HuH-7 (cell line): ENCODE results near the gene KCNJ12.
"Not testable (repeated sequence)": the region's sequence is repeated elsewhere in the genome, so short reads cannot be mapped to it uniquely, and the experiment has no call there.

Experiments used
- DNase-seq: peaks from one replicate; pipeline ENCODE4 v3.0.0; 2011; ENCODE audit warnings: low spot score

The KCNJ12 gene

DNA sequence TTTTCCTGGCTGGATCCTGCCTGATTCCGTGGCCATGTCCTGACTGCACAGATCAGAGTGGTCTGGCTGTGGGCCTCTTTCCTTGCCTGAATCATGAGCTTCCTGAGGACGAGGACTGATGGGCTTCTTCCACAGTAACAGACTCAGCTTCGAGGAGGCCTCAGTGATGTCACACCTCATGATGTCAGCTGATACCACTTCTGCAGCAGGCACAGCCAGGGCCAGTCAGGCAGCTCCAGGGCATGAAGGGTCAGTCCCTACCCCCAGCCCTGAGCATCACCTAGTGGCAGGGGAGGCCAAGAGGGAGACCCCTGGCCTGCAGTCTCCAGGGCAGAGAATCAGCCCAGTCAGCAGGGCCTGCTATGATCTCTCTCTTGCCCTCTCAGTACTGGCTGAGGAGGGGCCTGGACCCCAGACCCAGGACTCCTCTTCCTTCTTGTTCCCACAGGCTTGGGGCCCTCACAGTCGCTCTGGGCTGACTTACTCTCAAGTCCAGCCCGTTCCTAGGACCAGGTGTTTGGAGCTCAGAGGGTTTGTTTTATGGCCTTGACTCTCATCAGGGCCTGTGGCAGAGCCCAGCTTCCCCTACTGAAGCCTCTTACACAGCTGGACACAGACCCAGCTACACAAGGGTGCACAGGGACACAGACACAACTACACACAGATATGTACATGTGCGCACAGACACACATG lies 26.7 kb upstream of the KCNJ12 start:
- not testable (repeated sequence) for DNase-seq

DNA sequence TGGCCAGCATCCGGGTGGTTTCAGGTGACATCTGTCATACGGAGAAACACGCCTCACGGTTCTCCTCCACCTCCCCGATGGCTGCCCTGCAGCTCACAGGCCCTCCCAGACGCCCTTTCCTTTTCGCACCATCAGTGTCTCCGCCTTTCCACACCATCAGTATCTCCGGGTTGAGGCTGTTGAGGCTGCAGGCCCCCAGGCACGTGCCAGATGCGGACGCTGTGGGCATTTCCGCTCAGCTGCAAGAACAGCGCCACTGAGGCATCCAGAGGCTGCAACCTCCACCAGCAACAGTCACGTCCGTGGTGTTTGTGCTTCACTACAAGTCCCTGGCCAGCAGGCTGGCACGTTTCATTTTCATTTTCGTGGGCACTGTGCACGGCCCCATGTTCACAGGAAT lies 25.7 kb upstream of the KCNJ12 start:
- DNase-seq, result not testable (repeated sequence)

DNA sequence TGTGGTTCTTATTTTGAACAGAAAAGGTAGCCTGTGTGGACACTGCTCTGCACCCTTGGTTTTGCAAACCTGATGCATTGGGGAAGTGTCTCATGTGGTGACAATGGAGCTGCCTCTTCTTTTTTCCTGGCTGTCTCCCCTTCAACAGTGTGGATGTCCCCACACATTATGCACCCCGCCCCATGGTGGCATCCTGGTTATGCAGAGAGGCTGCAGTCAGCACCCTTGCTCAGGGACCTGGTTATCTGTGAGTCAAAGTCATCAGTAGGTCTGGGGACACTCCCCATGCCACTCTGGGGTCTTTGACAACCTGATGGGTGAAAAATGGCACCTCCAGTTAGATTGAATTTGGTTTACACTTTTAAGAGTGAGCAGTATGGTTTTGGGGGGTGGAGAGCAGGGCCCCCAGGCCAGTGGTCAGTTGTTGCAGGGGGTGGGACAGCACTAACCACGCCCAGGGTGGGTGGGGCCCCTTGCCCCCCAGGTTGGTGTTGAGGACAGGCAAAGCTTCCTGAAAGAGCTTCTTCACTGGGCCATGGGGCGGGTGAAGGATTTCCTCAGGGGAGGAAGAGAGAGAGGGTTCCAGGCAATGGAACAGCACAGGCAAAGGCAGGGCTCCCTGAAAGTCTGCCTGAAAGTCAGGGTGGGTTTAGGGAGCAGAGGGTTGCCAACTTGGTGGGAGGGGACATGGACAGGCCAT lies 24.6 kb upstream of the KCNJ12 start:
- DNase-seq, result no peak

DNA sequence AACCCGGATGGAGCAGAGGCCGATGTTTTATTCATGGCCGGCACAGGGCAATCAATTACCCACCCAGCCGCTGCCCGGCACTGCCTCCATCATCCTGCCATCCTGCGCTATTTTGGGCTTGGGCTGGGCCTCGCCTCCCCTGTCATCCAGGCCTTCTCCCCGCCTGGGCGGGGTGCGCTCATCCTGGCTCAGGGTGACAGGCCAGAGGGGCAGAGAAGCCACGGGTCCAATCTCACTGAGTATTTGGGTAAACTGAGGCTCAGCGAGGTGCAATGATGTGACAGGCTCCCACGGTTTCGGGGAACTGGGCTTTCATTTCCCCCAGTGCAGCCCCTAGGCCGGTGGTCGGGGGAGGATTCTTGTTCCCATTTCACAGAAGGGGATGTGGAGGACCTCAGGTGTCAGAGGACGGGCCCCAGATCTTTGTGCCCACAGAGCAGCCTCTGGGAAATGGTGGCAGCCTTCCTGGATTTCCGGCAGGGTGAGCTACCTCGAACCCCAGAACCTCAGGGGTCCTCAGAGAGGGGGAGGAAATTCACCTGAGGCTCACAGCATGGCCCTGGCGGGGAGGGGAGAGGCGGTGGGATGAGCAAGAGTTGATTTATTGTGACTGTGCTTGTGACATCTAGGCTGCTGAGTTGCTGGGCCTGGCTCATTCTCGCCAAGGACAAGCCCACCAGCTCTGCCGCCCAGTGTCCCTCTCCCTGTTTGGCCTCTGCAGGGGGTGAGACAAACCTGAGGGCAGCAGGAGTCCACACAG lies 23.8 kb upstream of the KCNJ12 start:
- DNase-seq, result no peak

DNA sequence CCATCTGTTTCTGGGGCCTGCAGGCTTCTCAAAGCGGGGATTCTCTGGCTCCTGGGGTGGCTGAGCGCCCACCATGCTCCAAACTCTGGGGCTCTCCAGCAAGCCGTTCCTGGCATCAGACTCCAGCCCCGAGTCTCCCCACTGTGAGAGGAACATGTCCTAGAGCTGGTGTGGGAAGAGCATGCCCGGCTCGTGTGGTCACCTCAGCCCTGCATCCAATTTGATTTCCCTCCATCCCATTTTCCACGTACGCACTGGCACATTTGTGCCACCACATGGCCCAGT lies 23.2 kb upstream of the KCNJ12 start:
- no peak for DNase-seq

DNA sequence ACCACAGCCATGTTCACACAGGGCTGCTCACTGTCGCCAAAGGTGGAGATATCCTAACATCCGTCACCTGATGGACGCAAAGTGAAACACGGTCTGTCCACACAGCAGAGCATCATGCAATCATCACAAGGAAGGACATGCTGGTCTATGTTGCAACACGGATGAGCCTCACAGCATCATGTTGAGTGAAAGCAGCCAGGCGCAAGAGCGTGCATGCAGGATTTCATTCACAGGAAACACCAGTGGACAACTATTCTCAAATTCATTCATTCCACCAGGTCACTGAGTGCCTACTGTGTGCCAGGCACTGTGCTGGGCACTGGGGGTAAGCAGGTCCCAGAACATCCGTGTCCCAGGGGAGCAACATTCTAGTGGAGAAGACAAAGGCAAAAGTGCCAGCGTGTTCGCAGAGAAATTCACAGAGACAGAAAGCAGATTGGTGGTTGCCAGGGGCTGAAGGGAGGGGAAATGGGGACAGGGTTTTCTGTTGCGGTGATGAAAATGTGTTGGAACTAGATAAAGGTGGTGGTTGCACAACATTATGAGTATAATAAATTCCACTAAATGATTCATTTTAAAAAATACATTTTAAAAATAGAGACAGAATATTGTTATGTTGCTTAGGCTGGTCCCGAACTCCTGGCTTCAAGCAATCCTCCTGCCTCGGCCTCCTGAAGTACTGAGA lies 22.7 kb upstream of the KCNJ12 start:
- no peak for DNase-seq

DNA sequence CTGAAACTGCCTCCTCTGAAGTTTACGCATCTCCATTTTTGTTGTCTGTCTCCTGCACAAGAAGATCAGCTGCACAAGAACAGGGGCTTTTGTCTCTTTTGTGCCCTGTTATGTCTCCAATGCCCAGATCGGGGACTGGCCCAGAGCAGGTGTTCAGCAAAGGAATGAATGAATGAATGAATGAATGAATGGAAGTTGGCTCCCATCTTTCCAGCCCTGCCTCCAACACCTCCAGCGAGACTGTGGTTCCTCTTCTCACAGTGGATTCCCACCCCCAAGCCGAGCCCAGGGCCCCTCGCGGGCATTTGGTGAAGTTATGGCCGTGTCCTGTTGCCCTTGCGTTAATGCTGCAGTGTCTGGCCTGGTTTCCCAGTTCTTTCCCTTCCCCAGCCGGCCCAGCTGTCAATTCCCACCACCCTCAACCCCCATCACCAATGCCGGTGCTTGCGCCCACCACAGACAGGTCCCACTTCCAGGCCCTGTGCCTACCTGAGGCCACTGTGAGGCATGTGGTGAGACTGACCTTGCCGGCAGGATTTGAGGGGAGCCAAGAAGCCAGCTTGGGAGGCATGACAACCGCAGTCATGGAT lies 21.3 kb upstream of the KCNJ12 start:
- no peak for DNase-seq

DNA sequence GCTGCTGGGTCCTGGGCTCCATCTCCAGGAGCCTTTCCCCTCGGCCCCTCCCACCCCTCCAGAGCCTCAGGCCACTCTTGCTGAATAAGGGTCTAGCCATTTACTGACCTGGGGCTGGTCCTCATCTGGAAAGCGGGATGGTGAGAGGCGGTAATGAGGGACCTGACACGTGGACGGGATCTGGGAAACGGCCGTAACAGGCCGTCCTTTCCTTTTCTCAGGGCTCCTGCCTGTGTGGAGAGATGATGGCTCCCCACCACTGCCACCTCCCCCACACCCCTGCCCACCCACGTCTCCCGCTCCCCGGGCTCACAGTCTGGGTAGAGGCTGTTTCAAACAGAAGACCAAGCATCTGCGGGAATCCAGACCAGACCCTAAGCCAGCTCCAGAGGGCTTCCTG lies 20.6 kb upstream of the KCNJ12 start:
- no peak for DNase-seq

DNA sequence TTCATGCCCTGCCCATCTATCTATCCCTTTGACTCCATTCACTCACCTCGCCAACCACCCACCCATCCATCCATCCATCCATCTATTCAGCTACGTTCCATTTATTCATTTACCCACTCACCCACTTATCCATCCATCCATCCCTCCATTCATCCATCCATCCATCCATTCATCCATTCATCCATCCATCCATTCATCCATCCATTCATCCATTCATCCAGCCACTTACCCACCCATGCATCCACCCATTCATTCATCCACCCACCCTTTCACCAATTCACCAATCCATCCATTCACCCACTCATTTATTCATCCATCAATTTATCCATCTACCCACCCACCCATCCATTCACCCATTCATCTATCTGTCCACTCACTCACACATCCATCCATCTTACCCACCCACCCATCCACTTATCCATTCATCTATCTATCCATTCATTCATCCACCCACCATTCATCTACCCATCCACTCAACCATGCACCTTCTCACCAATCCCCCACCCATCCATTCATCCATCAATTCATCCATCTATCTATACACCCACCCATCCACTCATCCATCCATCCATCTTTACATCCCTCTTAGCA lies 19.5 kb upstream of the KCNJ12 start:
- no peak for DNase-seq

DNA sequence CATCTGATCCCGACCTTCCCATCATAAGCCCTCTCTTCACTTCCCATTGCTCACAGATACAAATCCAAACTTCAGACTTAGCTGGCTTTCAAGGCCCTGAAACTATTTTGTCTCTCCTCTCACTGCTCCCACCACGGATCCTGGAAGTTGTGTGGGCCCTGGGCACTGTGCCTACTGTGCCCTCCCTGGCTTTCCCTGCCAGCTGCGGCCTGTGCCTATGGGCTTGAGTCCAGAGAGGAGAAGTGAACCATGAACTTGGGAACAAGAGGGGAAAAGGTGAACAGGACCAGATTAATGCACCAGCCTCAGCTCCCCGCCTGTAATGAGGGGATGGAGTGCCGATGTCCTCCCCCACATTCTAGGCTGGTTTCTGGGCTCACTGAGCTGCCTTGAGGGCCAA lies 18.9 kb upstream of the KCNJ12 start:
- DNase-seq, result no peak

DNA sequence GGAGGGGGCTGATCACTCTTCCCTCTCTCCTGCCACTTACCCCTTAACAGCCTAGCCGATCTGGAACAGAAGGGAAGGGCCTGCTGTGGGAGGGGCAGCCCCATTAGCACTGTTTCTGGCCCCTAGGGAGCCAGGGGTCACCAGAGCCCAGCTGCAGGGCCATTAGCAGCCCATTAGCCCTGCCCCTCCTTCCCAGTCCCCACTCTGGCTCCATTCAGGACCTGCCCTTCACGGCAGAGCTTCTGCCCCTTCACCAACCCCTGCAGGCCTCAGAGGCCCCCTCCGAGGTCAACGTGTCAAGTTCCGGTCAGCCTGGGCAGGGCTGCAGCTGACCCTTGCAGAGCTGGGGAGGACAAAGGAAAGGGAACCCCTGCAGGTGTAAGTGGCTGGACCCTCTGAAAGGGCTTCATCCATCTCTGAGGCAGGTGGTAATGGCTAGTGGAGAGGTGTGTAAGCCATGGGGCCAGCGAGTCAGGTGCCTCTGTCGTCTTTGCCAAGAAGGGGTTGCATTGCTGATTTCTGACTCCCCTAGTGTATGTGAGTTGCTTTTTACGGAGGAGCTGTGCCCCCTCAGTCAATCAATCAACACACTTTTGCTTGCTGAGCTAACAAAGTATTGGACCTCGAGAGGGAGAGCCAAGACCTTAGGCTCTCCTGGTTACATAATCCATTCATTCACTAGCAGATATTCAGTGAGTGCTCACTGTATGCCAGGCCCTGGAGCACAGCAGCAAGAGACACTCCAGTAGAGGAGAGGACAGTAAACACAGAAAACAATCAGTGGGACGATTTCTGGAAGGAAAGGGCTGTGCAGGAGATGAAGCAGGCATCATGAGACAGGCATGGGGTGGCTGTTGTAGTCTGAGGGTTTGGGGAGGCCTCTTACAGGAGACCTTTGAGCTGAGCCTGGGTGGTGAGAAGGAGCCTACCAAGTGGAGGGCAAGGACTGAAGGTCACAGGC lies 18.2 kb upstream of the KCNJ12 start:
- no peak for DNase-seq

DNA sequence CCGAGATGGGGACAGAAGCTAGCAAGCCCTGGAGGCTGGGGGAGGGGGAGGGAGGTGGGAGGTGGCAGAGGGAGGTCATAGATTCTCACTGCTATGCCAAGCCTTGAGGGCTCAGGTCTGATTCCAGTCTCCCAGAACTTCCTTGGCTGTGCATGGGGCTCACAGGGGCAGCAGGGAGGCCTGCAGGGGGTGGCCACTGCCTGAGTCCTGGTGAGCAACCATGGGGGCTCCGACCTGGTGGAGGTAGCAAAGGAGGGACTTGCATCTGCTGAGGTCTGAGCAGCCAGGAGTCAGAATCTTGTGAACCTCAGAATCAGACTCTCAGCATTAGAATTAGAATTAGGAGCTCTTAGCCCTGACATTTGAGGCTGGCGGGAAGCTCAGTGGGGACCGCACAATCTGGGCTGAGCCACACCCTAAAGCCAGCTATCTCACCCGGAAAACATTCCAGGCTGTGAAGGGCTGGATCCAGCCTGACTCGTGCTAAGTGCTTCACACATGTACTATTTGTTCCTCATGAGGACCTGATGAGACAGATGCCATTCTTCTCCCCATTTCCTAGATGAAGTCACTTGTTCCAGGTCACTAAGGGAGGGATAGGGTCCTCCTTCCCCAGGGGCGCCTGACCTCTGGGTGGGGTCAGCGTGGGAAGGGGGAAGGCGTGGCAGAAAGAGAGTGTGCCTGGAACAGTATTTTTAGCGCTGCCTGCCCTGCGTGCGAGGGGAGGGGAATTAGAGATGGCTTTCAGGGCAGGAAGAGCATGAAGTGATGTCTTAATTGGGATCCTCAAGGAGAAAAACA lies 17.3 kb upstream of the KCNJ12 start:
- no peak for DNase-seq

DNA sequence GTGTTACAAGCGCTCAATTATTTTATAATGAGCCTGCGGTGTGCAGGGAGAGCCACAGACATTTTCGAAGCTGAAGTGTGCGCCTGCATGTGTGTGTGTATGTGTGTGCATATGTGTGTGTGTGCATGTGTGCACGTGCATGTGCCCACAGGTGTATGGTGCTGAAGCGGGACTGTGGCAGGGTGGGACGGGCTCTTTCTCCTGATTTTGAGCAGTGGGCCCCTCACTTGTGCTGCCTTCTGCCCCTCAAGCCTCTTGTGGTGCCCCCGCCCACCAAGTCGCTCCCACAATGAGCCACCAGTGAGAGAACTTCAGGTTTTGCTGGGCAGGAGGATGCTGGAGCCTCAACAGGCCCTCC lies 16.7 kb upstream of the KCNJ12 start:
- DNase-seq, result no peak

DNA sequence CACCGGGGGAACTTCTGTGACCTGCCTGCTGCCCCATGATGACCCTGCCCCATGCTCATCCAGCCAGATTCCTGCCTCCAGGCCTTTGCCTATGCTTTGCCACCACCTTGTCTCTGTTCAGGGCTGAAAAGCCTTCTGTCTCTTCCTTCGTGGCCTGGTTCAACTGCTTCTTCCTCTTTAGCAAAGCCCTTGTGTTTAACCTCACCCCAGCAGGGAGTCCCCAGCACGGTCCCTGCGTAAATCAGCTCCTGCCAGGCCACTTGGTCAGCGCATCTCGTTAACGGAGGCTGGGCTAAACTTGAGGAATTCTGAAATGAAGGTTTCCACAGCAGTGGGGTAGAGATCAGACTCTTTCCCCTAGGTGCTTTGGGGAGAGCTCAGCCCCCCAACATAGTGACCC lies 16.1 kb upstream of the KCNJ12 start:
- no peak for DNase-seq

DNA sequence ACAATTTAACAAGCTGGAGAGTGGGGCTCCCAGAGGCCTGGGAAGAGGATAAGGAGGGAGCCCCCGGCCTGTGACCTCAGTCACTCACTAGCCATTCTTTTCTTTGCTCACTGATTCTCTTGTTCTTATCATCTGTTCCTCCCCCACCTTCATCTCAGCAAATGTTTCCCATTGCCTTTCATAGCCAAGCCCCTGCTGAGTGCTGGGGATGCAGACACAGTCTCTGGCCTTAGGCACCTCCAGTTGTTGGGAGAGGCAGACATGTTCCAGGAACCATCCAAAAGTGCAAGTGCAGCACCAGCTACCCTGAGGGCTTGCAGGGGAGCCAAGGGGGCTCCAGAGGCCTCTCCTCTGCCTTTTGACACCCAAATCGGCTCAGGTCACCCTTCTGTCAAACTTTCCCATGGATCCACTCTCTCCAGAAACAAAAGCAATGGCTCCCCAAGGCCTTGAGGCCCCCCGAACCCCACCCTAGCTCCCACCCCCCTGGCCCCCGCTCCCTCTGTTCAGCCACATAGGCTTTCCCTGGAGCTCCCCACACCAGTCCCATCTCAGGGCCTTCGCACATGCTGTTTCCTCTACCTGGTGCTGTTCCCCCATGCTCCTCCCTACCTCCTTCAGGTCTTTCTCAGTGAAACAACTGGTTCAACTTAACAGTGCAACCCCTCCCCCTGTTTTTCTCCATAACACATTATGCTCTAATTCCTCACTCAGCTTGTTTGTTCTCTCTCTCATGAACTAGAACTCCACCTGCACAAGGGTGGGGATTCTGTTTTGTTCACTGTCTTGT lies 14.9 kb upstream of the KCNJ12 start:
- DNase-seq, result no peak

DNA sequence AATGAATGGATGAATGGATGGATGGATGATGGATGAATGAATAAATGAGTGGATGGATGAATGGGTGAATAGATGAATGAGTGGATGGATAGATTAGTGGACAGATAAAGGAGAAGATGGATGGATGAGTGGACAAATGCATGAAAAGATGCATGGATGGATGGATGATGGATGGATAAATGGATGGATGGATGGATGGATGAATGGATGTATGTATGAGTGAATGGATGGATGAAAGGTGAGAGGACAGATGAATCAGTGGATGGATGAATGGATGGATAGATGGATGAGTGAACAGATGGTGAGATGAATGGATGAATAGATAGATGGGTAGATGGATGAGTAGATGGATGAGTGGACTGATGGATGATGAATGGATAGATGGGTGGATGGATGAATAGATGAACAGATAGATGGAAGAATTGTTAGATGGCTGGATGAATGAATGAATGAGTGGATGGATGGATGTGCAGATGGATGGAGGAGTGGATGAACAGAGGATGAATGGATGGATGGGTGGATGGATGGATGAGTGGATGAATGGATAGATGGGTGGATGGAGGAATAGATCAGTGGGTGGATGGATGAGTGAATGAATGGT lies 13.7 kb upstream of the KCNJ12 start:
- DNase-seq, result no peak

DNA sequence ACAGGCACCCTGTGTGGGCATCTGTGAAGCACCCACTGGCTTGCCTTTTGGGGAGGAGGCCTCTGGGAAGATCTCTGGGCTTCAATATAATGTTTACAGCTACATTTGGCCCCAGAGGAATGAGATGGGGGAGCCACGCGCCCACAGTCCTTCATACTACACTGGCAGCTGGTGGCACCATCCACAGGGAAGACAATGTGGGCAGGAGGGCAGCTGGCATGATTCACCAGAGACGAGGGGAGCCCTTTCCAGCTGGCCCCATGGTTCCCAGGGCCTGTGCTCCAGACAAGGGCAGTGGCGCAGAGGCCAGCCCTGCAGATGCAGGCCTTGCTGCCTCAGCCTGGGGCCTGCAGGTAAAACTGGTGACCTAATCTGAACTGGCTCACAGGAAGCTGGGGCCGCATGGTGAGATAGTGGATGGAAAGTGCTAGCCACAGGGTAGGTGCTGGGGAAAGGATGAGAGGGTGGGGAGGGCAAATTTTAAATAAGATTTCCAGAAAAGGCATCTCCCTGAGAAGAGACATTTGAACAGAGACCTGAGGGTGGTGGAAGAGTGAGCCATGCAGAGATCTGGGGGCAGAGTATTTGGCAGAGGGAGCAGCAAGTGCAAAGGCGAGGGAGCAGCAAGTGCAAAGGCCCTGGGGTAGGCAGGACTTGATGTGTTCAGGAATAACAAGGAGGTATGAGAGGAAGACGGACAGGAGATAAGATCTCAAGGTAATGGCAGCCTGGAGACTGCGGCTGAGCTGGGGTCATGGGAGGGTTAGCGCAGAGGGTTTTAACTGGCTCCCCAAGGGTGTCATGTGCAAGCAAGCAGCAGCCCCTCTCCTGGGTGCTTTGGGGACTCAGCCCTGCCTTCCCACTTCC lies 12.1 kb upstream of the KCNJ12 start:
- no peak for DNase-seq

DNA sequence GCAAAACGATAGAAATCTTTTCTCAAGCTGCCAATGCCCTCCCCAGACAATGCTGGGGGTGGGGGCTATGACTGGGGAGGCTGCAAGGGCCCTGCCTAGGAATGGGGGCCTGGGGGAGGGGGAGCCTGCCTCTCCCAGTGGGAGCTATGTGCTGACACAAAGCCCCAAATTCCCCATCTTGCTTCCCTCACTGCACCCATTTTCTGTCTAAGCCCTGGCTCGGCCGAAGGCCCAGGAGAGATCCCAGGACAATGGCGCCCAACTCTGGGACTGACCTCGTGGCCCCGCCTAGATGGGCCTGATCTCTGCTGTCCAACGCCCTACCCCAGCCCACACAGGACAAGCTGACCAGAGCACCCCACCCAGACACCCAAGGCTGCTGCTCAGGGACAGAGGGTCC lies 11.1 kb upstream of the KCNJ12 start:
- DNase-seq, result no peak
